ENCODE measurements around the gene COX7B.

COX7B gene

DNA sequence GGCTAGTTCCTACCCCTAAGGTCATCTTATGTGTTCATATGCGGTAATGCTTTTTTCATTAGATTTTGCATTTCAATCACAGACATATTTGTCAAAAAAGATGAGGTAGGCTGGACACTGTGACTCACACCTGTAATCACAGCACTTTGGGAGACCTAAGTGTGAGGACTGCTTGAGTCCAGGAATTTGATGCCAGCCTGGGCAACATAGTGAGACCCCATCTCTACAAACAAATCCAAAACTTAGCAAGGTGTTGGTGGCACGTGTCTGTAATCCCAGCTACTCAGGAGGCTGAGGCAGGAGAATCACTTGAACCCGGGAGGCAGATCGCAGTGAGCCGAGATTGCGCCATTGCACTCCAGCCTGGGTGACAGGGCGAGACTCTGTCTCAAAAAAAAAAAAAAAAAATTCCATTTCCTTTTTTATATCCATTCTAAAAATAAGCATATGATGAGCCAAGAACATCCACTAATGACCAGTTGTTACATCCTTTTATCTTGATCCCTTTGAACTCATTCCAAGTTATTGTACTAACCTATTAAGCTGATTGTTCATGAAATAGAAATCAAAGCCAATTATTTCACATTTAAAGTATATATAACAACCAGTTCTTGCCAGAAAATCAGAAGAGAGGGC lies 46.8 kb downstream of the COX7B start:
- DNase-seq (ENCODE audit: low read depth), result no peak

DNA sequence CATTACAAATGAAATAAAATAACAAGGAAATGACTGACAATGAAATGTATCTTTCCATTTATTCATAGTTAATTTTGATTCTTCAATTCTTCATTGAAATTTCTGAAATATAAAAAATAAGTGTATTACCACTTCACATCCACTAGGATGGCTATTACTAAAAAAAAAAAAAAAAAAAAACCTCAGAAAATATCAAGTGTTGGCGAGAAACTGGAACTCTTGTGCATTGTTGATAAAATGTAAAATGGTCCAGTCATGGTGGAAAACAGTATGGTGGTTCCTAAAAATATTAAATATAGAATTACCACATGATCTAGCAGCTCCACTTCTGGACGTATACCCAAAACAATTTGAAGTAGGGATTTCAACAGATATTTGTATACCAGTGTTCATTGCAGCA lies 47.3 kb downstream of the COX7B start:
- DNase-seq (ENCODE audit: low read depth), result no peak

DNA sequence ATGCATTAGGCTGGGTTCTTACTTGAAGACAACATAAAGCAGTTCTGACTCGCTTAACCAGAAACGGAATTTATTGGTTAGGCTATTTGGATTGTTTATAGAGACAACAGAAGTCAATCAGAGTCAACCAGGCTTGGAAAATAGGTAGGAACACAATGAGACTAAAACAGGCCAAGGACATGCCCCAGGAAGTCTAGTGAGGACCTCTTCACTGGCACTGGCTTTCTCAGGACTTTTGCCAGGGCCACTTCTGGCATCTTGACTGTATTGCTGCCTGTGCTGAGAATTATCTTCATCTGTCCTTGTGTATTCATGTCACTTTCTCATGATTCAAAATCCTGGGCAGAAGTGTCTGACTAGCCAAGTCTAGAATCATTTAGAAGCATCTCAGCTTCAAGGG lies 50.6 kb downstream of the COX7B start:
- DNase-seq (ENCODE audit: low read depth), result no peak

DNA sequence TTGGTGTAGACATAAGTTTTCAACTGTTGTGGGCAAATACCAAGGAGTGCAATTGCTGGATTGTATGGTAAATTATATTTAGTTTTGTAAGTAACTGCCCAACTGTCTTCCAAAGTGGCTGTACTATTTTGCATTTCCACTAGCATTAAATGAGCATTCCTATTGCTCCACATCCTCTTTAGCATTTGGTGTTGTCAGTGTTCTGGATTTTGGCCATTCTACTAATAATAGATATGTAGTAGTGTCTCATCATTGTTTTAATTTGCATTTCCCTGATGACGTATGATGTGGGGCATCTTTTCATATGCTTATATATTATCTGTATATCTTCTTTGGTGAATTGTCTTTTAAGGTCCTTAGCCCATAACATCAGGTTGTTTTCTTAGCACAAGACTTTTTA lies 52.9 kb downstream of the COX7B start:
- DNase-seq (ENCODE audit: low read depth), result no peak

DNA sequence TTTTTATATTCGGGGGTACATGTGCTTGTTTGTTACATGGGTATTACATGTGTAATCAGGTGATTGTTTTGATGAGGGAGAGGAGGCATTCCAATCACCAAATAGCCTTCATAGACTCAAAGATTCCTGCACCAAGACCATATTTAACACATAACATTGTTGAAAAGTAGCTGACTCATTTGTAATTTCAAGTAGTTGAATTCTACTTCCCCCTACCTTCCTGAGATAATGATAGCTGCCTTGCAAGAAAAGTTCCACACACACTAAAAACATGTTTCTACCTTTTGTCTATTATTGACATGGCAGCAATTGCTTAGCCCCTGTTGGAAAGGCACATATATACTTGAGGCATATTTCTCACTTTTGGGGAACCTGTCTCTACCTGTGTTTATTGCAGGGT lies 54.0 kb downstream of the COX7B start:
- DNase-seq (ENCODE audit: low read depth), result no peak

DNA sequence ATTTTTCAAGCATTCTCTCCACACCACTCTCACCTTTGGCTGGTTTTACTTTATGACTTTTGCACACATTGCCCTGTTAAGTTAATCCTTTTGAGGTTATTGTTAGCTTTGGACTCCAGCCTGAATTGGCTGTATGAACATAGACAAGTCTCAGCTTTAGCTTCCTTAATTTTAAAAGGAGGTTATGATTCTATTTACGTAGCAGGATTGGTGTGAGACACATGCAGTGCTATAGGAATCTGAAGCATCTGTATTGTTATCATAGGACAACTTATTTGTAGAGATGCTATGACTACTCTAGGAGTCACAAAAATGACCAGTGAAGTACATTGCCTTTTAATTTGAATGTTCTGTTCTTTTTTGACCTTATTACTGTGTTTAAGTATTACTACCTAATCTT lies 54.4 kb downstream of the COX7B start:
- DNase-seq (ENCODE audit: low read depth), result no peak
